GM12878 (cell line): ENCODE data around the gene CCDC184.

Experiments
- CREM ChIP-seq: IDR thresholded peaks from 2 replicates; pipeline ENCODE4 v1.6.1; 2014; ENCODE audit warnings: antibody characterized with exemption, low read depth
- EZH2 ChIP-seq: IDR thresholded peaks from 2 replicates; pipeline ENCODE4 v1.6.1; 2012; ENCODE audit warnings: low read depth, mild to moderate bottlenecking, control low read depth, inconsistent platforms, low read length, borderline replicate concordance; ENCODE audit not compliant: control insufficient read depth
- NFIC ChIP-seq: IDR thresholded peaks from 2 replicates; pipeline ENCODE4 v1.6.1; 2012; ENCODE audit warnings: low read depth, mild to moderate bottlenecking, inconsistent platforms, low read length, moderate library complexity
- RAD21 ChIP-seq: IDR thresholded peaks from 2 replicates; pipeline ENCODE4 v1.6.1; 2011; ENCODE audit warnings: mild to moderate bottlenecking, low read depth, low read length, moderate library complexity; ENCODE audit not compliant: insufficient read depth
- RBBP5 ChIP-seq: fragments of 200-600 bp; sonication (generic); conservative IDR thresholded peaks from 2 replicates; pipeline ENCODE4 v1.6.1; 2016
- SIN3A ChIP-seq: IDR thresholded peaks from 2 replicates; pipeline ENCODE4 v1.6.1; 2012; ENCODE audit warnings: low read depth, low read length, improper control_type of control experiment
- TCF12 ChIP-seq: IDR thresholded peaks from 2 replicates; pipeline ENCODE4 v1.6.1; 2011; ENCODE audit warnings: low read depth, mild to moderate bottlenecking, low read length
- YY1 ChIP-seq: IDR thresholded peaks from 2 replicates; pipeline ENCODE4 v1.6.1; 2011; ENCODE audit warnings: low read depth, mild to moderate bottlenecking, low read length
- TF ChIP-seq, protein P1 (sequence below), 3 experiments: IDR thresholded peaks in 2 of 3; conservative IDR thresholded peaks in 1 of 3; 2 replicates each; pipeline ENCODE4 v1.5.1; 2011; ENCODE audit warnings: low read depth in 3 of 3, low read length in 3 of 3, mild to moderate bottlenecking in 3 of 3, control low read depth in 2 of 3, moderate library complexity in 2 of 3, inconsistent platforms in 1 of 3, mixed read lengths in 1 of 3; ENCODE audit not compliant: control insufficient read depth in 2 of 3, insufficient read depth in 1 of 3; ENCODE audit errors: extremely low read depth in 1 of 3

GRCh38 chr12:48220701-48221100 lies 37.3 kb downstream of the CCDC184 start:
- TF ChIP-seq SIN3A (no peak), RBBP5 (no peak), CREM (no peak), RAD21 (no peak), TCF12 (no peak), YY1 (no peak), NFIC (no peak), EZH2 (no peak)
- TF ChIP-seq, protein P1, sequence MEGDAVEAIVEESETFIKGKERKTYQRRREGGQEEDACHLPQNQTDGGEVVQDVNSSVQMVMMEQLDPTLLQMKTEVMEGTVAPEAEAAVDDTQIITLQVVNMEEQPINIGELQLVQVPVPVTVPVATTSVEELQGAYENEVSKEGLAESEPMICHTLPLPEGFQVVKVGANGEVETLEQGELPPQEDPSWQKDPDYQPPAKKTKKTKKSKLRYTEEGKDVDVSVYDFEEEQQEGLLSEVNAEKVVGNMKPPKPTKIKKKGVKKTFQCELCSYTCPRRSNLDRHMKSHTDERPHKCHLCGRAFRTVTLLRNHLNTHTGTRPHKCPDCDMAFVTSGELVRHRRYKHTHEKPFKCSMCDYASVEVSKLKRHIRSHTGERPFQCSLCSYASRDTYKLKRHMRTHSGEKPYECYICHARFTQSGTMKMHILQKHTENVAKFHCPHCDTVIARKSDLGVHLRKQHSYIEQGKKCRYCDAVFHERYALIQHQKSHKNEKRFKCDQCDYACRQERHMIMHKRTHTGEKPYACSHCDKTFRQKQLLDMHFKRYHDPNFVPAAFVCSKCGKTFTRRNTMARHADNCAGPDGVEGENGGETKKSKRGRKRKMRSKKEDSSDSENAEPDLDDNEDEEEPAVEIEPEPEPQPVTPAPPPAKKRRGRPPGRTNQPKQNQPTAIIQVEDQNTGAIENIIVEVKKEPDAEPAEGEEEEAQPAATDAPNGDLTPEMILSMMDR (IDR thresholded peaks at IDR 0.05 in 2 of 3, conservative IDR thresholded peaks at IDR 0.05 in 1 of 3; ENCODE audit: control insufficient read depth in 2 of 3, extremely low read depth in 1 of 3, insufficient read depth in 1 of 3, low read depth in 3 of 3, low read length in 3 of 3): no peak
